ENCODE results near the gene SS18L1.

DNA sequence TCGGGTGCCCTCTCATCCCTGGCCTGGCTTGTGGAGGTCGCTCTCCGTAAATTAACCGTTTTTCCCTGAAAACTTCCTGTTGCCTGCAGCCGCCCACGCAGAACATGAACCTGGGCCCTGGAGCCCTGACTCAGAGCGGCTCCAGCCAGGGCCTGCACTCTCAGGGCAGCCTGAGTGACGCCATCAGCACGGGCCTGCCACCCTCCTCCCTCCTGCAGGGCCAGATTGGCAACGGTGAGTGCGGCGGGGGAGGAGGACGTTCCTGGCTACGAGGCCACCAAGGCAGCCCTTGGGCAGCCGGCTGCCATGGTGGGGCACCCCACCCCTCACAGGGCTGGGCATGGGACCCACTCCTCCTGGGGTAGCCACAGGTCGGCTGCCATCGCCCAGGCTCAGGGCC lies 17.8 kb downstream of the SS18L1 start:
- TF ChIP-seq, protein P1, sequence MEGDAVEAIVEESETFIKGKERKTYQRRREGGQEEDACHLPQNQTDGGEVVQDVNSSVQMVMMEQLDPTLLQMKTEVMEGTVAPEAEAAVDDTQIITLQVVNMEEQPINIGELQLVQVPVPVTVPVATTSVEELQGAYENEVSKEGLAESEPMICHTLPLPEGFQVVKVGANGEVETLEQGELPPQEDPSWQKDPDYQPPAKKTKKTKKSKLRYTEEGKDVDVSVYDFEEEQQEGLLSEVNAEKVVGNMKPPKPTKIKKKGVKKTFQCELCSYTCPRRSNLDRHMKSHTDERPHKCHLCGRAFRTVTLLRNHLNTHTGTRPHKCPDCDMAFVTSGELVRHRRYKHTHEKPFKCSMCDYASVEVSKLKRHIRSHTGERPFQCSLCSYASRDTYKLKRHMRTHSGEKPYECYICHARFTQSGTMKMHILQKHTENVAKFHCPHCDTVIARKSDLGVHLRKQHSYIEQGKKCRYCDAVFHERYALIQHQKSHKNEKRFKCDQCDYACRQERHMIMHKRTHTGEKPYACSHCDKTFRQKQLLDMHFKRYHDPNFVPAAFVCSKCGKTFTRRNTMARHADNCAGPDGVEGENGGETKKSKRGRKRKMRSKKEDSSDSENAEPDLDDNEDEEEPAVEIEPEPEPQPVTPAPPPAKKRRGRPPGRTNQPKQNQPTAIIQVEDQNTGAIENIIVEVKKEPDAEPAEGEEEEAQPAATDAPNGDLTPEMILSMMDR (conservative IDR thresholded peaks at IDR 0.05; ENCODE audit: low read length) = no peak
- TF ChIP-seq EZH2phosphoT487 (IDR thresholded peaks at IDR 0.05; ENCODE audit: borderline replicate concordance) = no peak
